ENCODE data around the gene TECTA.
"Not testable (repeated sequence)": the region's sequence is repeated elsewhere in the genome, so short reads cannot be mapped to it uniquely, and the experiment has no call there.

Gene TECTA

DNA sequence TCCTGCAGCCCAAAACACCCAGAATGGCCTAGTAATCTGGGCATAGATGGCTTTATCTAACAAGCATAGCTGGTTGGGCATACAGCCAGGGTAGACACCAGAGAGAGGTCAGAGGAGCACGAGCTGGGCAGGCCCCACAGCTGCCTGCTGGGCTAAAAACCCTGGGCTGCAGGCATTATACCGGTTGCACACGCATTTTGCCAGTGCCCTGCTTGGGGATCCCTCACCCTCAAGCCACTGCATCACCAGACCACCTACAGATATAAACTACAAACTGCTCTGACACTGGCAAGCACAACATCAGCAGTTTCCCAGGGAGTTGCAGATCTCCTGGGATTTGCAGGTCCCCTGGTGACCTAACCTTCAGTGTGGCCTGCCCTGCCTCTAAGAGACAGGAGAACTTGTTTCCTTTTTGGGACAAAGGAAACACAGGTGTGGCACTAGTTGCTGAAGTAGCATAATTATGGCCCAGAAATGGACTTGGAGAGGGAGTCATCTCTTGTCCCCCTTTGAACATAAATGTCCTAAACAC lies 112.4 kb downstream of the TECTA start:
- no peak for DNase-seq
- in situ Hi-C loops (cut with MboI; ENCODE audit: low pct_unique_long_range_greater_than_20kb, low sequenced_read_pairs): no loop called here

DNA sequence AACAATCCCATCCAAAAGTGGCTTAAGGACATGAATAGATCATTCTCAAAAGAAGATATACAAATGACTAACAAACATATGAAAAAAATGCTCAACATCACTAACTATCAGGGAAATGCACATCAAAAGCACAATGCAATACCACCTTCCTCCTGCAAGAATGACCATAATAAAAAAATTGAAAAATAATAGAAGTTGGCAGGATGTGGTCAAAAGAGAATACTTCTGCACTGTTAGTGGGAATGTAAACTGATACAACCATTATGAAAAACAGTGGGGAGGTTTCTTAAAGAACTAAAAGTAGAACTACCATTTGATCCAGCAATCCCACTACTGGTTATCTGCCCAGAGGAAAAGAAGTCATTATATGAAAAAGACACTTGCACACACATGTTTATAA lies 113.8 kb downstream of the TECTA start:
- no peak for DNase-seq
- in situ Hi-C loops (cut with MboI; ENCODE audit: low pct_unique_long_range_greater_than_20kb, low sequenced_read_pairs): no loop called here

DNA sequence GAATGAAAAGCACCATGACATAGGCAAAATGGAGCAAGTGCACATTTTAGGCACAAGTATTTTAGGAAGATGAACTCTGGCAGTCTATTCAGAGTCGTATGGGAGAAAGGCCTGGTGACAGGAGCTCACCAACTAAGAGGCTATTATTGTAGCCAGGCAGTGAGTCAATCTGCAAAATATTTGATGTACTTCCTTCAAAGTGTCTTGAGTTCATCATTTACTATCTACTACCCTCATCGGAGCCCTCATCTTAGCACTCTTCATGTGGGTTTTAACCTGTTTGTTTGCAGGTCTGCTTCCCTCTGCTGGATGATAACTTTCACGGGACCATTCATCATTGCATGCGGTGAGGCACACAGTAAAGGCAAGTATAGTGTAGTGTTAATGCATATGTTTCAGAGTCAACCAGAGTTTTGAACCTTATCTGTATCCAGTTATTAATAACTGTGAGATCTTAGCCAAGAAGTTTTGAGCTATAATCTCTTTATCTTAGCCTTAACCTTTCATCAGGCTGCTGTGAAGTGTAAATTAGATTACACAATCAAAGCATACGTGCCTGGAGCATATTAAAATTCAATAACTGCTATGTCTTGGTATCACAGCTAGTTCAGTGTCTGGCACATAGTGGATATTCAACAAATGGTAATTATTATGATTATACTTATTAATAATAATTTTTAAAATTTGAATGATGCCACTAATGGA lies 120.6 kb downstream of the TECTA start:
- DNase-seq: no peak
- in situ Hi-C loops (cut with MboI; ENCODE audit: low pct_unique_long_range_greater_than_20kb, low sequenced_read_pairs): no loop called here

DNA sequence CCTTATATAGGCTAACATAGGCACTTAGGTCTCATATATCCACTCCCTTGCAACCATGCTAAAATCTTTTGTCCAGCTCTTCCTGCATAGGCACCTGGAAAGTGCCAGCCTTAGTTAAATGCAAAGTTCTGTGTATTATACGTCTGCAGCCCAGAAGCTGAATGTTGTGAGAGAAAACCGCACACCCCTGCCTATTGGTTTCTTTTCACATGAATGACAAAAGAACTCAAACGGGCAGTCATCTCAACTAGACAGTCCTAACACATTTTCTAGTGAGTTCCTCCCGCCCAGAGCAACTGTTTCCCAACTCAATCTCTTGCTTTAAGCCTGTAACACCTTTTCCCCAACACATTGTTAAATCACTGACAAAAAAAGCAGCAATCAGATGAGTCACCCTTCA lies 122.1 kb downstream of the TECTA start:
- in situ Hi-C loops (cut with MboI; ENCODE audit: low pct_unique_long_range_greater_than_20kb, low sequenced_read_pairs): no loop called here
- no peak for DNase-seq

DNA sequence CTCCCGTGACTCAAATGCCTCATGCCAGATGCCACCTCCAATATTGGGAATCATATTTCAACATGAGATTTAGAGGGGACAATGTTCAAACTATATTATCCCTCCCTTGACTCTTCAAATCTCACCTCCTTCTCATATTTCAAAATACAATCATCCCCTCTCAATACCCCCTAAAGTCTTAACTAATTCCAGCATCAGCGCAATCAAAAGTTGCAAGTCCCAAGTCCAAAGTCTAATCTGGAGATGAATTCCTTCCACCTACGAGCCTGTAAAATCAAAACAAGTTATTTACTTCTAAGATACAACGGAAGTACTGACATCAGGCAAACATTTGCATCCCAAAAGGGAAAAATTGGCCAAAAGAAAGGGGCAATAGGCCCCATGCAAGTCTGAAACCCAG lies 124.3 kb downstream of the TECTA start:
- in situ Hi-C loops (cut with MboI; ENCODE audit: low pct_unique_long_range_greater_than_20kb, low sequenced_read_pairs): no loop called here
- DNase-seq: no peak

DNA sequence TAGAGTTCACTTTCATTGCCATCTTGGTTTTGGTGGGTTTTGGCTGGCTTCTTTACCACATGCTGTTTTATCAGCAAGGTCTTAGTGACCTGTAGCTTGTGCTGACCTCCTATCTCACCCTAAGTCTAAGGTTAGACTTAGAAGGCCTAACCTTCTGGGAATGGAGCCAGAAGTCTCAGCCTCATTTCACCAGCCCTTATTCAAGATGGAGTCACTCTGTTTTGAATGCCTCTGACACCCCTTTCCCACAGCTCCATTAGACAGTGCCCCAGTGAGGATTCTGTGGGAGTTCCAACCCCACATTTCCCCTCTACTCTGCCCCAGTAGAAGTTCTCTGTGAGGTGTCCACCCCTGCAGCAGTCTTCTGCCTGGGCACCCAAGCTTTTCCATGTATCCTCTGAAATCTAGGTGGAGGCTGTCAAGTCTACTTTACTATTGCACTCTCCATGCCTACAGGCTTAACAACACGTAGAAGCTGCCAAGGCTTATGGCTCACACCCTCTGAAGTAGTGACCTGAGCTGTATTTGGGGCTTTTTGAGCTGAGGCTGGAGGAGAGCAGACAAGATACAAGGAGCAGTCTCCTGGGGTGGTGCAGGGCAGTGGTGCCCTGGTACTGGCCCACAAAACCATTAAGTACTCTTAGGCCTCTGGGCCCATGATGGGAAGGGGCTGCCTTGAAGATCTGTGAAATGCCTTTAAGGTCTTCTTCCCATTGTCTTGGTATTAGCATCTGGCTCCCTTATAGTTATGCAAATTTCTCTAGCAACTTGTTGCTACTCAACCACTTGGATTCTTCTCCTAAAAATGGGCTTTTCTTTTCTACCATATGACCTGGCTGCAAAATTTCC lies 125.6 kb downstream of the TECTA start:
- no peak for DNase-seq
- in situ Hi-C loops (cut with MboI; ENCODE audit: low pct_unique_long_range_greater_than_20kb, low sequenced_read_pairs): no loop called here

DNA sequence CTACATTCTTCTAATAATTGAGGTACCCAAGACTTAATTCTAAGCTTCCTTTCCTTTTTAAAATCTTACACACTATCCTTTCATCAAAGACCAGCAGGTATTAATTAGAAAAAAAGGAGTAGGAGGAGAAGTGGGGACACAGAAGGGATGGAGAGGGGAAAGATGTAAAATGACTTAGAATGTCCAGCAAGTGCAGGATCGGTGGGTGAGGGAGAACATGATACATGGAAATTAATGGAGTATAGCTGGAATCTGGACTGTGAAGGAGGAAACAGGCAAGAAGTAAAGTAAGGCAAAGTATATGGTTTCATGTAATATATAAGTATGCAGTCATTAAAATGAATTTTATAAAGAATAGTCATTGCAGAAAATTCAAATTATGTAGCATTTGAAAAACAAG lies 127.8 kb downstream of the TECTA start:
- DNase-seq: no peak
- in situ Hi-C loops (cut with MboI; ENCODE audit: low pct_unique_long_range_greater_than_20kb, low sequenced_read_pairs): no loop called here

DNA sequence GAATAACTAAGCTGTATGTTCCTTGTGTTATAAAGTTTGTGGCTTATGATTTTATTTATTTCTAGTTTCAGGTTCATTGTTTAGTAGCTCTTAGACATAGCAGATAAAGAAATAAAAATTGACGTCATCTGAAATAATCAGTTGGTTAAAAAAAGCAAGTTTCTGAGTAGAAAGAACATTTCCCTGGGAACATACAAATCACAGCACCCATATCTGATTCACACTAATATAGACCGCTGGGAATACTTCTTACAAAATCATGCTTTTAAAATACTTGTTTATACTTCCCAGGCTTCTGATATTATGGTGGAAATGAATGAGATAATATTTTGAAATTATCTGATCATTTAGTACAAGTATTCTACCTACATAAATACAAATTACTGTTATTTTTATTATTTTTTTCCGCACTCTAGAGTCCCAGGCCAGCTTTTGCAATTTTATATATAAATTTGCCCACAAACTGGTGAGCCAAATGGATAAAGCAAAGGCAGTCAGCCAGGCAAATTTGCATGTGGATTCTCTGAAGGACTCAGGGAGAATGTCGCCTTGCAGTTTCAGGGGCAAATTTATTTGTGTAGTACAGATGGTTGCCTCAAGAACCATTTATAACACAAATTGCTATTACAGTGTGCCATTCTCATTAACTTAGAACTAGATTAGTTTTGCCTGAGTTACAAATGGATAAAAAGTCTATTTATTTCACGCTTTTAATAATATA lies 128.6 kb downstream of the TECTA start:
- no peak for DNase-seq
- in situ Hi-C loops (cut with MboI; ENCODE audit: low pct_unique_long_range_greater_than_20kb, low sequenced_read_pairs): no loop called here

DNA sequence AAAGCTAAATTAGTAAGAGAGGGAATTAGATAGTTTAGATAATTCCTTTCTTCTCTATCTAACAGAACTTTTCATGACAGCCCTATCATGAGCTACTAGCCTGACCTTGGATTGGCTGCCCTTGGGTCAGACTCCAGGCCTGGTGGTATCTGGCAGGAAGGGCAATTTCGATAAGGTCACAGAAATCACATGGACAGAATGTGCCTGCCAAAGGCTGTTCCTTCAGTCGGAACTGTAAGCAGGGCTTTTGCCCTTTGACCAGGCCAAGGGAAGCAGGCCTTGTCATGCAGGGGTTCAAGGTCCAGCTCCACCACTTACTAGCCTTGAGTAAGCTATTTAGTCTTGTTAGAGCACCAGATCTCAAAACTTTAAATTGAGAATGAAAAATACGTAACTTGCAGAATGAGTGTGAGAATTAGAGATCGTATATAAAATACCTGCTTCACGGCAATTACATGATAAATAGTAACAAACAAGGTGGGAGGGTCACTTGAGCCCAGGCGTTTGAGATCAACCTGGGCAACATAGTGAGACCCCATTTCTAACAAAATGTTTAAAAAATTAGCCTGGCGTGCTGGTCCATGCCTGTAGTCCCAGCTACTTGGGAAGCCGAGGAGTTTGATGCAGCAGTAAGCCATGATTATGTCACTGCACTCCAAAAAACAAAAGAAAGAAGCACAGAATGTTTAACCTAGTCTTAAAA lies 130.7 kb downstream of the TECTA start:
- DNase-seq: no peak
- in situ Hi-C loops (cut with MboI; ENCODE audit: low pct_unique_long_range_greater_than_20kb, low sequenced_read_pairs): no loop called here

DNA sequence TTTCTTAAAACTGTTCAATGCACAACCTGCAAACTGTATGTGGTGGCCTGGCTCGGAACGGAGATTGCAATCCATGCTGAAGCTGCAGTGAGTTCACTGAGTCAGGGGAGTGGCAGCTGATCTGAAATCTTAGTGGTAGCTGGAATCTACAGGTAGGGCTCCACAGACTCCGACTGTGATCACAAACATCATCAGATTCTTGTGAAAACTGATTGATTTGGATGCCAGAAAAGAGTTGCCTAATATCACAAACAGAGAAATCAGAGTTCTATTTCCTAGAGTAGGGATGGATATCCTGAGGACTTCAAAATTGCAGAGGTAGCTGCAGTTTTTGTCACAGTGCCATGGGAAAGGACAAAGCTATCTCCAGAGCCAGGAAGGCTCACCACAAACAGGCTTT lies 134.0 kb downstream of the TECTA start:
- no peak for DNase-seq
- in situ Hi-C loops (cut with MboI; ENCODE audit: low pct_unique_long_range_greater_than_20kb, low sequenced_read_pairs): no loop called here

DNA sequence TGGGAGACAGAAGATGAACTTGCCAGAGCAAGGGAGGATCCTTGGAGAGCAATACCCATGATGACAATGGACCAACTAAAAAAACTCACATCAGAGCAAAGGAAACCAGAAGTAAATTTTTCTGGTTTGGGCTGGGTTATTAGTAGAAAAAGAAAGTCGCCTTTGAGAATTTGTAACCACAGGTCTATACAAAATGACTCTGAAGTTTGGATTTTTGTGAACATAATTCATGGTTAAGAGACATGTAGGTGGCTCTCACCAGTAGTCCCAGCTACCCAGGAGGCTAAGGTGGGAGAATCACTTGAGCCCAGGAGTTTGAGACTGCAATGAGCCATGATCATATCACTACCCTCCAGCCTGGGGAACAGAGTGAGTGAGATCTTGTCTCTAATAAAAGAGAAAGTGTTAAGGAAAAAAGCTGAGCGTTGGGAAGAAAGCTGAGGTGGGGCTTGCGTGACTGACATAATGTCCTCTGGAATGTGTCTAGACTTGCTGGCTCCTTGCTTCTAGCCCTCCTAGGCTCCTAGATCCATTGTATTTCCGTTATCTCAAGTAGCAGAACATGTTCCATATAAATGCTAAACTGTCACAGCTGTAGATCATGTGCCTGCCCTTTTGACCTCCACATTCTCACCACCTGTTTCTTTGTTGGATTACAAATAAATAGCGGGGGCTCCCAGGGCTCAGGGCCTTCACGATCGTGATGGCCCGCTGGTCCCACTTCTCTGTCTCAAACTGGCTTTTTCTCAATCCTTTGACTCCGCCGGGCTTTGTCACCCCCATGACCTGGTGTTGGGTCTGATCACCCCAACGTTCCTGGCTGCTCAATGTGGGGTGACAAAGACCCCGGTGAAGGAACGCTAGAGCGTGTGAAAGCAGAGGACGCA lies 135.3 kb downstream of the TECTA start:
- DNase-seq: no peak
- in situ Hi-C loops (cut with MboI; ENCODE audit: low pct_unique_long_range_greater_than_20kb, low sequenced_read_pairs): no loop called here

DNA sequence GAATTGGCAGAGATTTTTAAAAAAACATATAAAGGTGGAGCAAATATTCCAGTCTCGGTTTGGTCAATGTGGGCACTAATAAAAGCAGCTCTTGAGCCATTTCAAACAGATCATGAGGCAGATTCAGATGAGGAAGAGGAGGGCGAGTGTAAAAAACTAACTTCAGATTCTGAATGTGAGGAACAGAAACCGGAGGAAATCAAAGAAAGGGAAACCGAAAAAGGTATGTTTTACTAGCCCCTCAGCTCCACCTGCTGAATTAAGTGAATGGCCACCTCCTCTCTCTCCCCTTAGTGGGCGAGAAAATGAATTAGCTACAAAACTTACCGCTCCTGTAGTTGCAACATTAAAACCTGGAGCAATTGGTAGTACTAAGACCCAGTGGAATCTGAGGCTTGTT lies 136.2 kb downstream of the TECTA start:
- in situ Hi-C loops (cut with MboI; ENCODE audit: low pct_unique_long_range_greater_than_20kb, low sequenced_read_pairs); DNase-seq: not testable (repeated sequence)

DNA sequence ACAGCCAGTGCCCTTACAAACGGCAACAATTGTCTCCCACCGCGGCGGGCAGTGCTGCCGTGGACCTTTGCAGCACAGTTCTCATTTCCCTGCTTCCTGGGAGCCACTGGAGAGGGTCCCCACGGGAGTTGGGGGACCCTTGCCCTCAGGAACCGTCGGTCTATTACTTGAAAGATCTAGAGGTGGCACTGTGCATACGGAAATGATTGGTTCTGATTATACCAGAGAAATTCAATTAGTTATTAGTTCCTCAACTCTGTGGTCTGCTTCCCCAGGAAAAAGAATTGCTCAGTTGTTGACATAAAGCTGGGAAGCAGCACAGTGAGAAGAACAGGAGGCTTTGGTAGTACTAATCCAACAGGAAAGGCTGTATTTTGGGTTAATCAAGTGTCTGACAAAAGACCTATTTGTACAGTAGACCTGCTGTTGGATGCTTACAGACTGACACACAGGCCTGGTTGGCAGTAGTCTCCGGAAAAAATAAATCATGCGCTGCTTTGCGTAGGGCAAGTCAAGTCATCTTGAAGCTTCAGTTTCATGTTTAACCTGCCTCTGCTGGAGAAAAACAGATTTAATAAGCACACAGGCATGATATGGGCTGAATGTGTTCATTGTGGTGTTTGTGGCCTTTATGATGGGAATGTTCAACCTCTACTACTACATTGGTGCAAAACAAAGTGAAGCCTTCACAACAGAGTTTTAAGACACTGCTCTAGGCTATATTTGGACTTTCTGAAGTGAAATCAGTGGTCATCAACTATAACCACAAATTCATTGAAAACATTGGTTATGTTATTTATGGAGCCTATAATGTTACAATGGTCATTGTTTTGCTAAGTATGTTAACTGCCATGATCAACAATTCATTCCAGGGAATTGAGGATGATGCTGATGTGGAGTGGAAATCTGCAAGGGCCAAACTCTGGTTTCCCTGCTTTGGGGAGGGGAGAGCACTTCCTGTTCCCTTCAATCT lies 136.9 kb downstream of the TECTA start:
- in situ Hi-C loops (cut with MboI; ENCODE audit: low pct_unique_long_range_greater_than_20kb, low sequenced_read_pairs): no loop called here
- no peak for DNase-seq

DNA sequence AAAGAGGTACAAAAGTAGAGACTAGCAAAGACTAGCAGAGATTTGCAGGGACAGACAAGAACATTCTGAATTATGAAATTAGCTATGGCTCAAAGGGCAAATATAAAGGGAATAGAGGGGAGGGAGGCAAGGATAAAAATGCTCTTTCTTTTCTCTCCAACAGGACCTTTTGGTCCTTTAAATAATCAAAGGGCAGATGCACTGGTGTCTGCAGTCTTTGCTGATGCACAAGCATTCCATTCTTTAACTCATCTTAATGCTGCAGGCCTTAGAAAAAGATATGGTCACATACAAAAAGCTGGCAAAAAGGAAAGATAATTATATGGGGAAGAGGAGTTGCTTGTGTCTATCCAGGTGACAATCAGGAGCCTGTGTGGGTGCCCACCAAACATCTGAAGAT lies 137.9 kb downstream of the TECTA start:
- no peak for DNase-seq
- in situ Hi-C loops (cut with MboI; ENCODE audit: low pct_unique_long_range_greater_than_20kb, low sequenced_read_pairs): no loop called here

DNA sequence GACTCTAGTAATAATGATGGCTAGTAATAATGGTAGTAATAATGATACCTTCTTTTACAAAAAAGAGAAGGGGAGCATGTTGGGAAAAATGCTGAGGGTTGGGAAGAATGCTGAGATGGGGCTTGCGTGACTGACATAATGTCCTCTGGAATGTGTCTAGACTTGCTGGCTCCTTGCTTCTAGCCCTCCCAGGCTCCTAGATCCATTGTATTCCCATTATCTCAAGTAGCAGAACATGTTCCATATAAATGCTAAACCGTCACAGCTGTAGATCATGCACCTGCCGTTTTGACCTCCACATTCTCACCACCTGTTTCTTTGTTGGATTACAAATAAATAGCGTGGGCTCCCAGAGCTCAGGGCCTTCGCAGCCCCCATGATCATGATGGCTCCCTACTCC lies 139.0 kb downstream of the TECTA start:
- in situ Hi-C loops (cut with MboI; ENCODE audit: low pct_unique_long_range_greater_than_20kb, low sequenced_read_pairs); DNase-seq: not testable (repeated sequence)

DNA sequence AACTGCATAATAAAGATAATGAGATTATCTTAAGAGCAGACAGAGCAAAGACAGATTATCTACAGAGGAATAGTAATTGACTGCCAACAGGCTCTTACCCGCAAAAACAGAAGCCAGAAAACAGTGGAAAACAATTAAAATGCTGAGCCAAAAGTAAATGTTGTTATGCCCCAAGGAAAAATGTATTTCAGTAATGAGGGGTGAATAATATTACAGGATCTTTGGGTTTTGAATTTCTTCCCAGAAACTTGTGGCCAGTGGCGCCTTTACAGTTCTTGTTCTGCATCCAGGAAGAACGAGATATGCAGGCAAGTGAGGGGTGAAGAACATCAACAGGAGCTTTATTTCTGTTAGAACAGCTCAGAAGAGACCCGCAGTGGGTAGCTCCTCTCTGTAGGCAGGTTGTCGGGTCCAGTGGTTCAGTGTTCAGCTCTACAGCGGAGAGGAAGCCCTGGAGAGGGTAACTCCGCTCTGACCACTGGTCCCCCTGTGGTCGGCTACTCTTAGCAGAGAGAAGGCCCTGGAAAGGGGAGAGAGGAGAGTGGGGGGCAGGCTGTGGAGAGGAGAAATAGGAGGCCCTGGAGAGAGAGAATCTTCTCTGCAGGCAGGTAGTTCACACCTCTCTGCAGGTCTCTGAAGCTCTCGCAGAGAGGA lies 139.7 kb downstream of the TECTA start:
- DNase-seq: no peak
- in situ Hi-C loops (cut with MboI; ENCODE audit: low pct_unique_long_range_greater_than_20kb, low sequenced_read_pairs): no loop called here
